Measurements from ENCODE around the gene ANXA8. TPM values are rescaled to one million over a fixed set of nuclear protein-coding genes. Genes with fewer than 3 reads are reported as not detected.
"Not testable (repeated sequence)": the region's sequence is repeated elsewhere in the genome, so short reads cannot be mapped to it uniquely, and the experiment has no call there.

Gene ANXA8
- polyA plus RNA-seq (2013, experiment 1 of 2) = not detected
- polyA plus RNA-seq (2013, experiment 2 of 2) = 0.01 TPM

- H2BK15ac ChIP-seq (ENCODE audit: low read length); H3K14ac ChIP-seq (ENCODE audit: low read length); H3K9me3 ChIP-seq (replicated peaks in 1 of 2; ENCODE audit: control insufficient read depth in 2 of 2, insufficient read depth in 1 of 2, low read depth in 1 of 2, low read length in 2 of 2); H3K27me3 ChIP-seq (ENCODE audit: control insufficient read depth in 3 of 3, insufficient read depth in 3 of 3, low read depth in 1 of 3, low read length in 3 of 3); H2BK12ac ChIP-seq (ENCODE audit: low read length); H3K36me3 ChIP-seq (replicated peaks in 1 of 2; ENCODE audit: control insufficient read depth in 2 of 2, insufficient read depth in 2 of 2, low read length in 2 of 2); H4K91ac ChIP-seq (ENCODE audit: low read depth, low read length, poor library complexity); H3K23ac ChIP-seq (ENCODE audit: low read depth, low read length, poor library complexity); H3K9ac ChIP-seq (ENCODE audit: low read depth, low read length, poor library complexity); H3K4me3 ChIP-seq (ENCODE audit: low read length in 2 of 2); H3K4me1 ChIP-seq (ENCODE audit: control insufficient read depth in 2 of 2, insufficient read depth in 1 of 2, low read depth in 1 of 2, low read length in 2 of 2); H2BK120ac ChIP-seq (ENCODE audit: low read depth, low read length); H4K8ac ChIP-seq (ENCODE audit: low read depth, low read length); H3K27ac ChIP-seq (replicated peaks; ENCODE audit: low read length); H2AFZ ChIP-seq (ENCODE audit: low read length); H2BK5ac ChIP-seq (ENCODE audit: low read length); DNase-seq (ENCODE audit: low spot score); H3K4me2 ChIP-seq (ENCODE audit: insufficient read depth, low read length, poor library complexity, severe bottlenecking); H3K18ac ChIP-seq (ENCODE audit: low read length); H3K79me1 ChIP-seq (ENCODE audit: low read depth, low read length); H3K4ac ChIP-seq (ENCODE audit: low read length); H2AK5ac ChIP-seq (ENCODE audit: low read depth, low read length): not testable (repeated sequence)
- no CpG with 5 or more reads among the region's 11 CpGs for WGBS, 2 donors (ENCODE audit: extremely low coverage in 2 of 2, insufficient read length in 2 of 2, insufficient replicate concordance in 1 of 2)
These were observed at the start of gene ANXA8 for GRCh38 chr10:47483923-47484322. TSS of gene ANXA8 (minus strand) at chr10:47484115. CDS start at chr10:47483933, 182 bp downstream.

GRCh38 chr10:47523475-47523874 lies 39.6 kb upstream of the ANXA8 start, which contains the start of gene AGAP9:
TSS of gene AGAP9 (minus strand) at chr10:47523638. CDS start at chr10:47523526, 112 bp downstream.
- WGBS, 2 donors (ENCODE audit: extremely low coverage in 2 of 2, insufficient read length in 2 of 2, insufficient replicate concordance in 1 of 2) = no CpG with 5 or more reads among the region's 20 CpGs
- not testable (repeated sequence) for H2BK15ac ChIP-seq (ENCODE audit: low read length); H4K8ac ChIP-seq (ENCODE audit: low read depth, low read length); H2AFZ ChIP-seq (ENCODE audit: low read length); H3K4me3 ChIP-seq (ENCODE audit: low read length in 2 of 2); H3K14ac ChIP-seq (ENCODE audit: low read length); H4K91ac ChIP-seq (ENCODE audit: low read depth, low read length, poor library complexity); H3K27me3 ChIP-seq (ENCODE audit: control insufficient read depth in 3 of 3, insufficient read depth in 3 of 3, low read depth in 1 of 3, low read length in 3 of 3); H3K9ac ChIP-seq (ENCODE audit: low read depth, low read length, poor library complexity); H2AK5ac ChIP-seq (ENCODE audit: low read depth, low read length); H3K4me1 ChIP-seq (ENCODE audit: control insufficient read depth in 2 of 2, insufficient read depth in 1 of 2, low read depth in 1 of 2, low read length in 2 of 2); H3K27ac ChIP-seq (replicated peaks; ENCODE audit: low read length); H2BK5ac ChIP-seq (ENCODE audit: low read length); H3K36me3 ChIP-seq (replicated peaks in 1 of 2; ENCODE audit: control insufficient read depth in 2 of 2, insufficient read depth in 2 of 2, low read length in 2 of 2); DNase-seq (ENCODE audit: low spot score); H3K4me2 ChIP-seq (ENCODE audit: insufficient read depth, low read length, poor library complexity, severe bottlenecking); H3K79me1 ChIP-seq (ENCODE audit: low read depth, low read length); H2BK12ac ChIP-seq (ENCODE audit: low read length); H2BK120ac ChIP-seq (ENCODE audit: low read depth, low read length); H3K23ac ChIP-seq (ENCODE audit: low read depth, low read length, poor library complexity); H3K18ac ChIP-seq (ENCODE audit: low read length); H3K4ac ChIP-seq (ENCODE audit: low read length); H3K9me3 ChIP-seq (replicated peaks in 1 of 2; ENCODE audit: control insufficient read depth in 2 of 2, insufficient read depth in 1 of 2, low read depth in 1 of 2, low read length in 2 of 2)

GRCh38 chr10:47502313-47502712 lies 18.4 kb upstream of the ANXA8 start:
- H2BK5ac ChIP-seq (ENCODE audit: low read length); H3K4ac ChIP-seq (ENCODE audit: low read length); H3K4me1 ChIP-seq (ENCODE audit: control insufficient read depth in 2 of 2, insufficient read depth in 1 of 2, low read depth in 1 of 2, low read length in 2 of 2); H2BK120ac ChIP-seq (ENCODE audit: low read depth, low read length); H3K14ac ChIP-seq (ENCODE audit: low read length); DNase-seq (ENCODE audit: low spot score); H3K23ac ChIP-seq (ENCODE audit: low read depth, low read length, poor library complexity); H3K27me3 ChIP-seq (ENCODE audit: control insufficient read depth in 3 of 3, insufficient read depth in 3 of 3, low read depth in 1 of 3, low read length in 3 of 3); H2BK15ac ChIP-seq (ENCODE audit: low read length); H3K4me3 ChIP-seq (ENCODE audit: low read length in 2 of 2); H3K9me3 ChIP-seq (replicated peaks in 1 of 2; ENCODE audit: control insufficient read depth in 2 of 2, insufficient read depth in 1 of 2, low read depth in 1 of 2, low read length in 2 of 2); H4K91ac ChIP-seq (ENCODE audit: low read depth, low read length, poor library complexity); H2BK12ac ChIP-seq (ENCODE audit: low read length); H2AK5ac ChIP-seq (ENCODE audit: low read depth, low read length); H4K8ac ChIP-seq (ENCODE audit: low read depth, low read length); H3K79me1 ChIP-seq (ENCODE audit: low read depth, low read length); H3K27ac ChIP-seq (replicated peaks; ENCODE audit: low read length); H3K36me3 ChIP-seq (replicated peaks in 1 of 2; ENCODE audit: control insufficient read depth in 2 of 2, insufficient read depth in 2 of 2, low read length in 2 of 2); H2AFZ ChIP-seq (ENCODE audit: low read length); H3K18ac ChIP-seq (ENCODE audit: low read length); H3K4me2 ChIP-seq (ENCODE audit: insufficient read depth, low read length, poor library complexity, severe bottlenecking); H3K9ac ChIP-seq (ENCODE audit: low read depth, low read length, poor library complexity): not testable (repeated sequence)
- WGBS, 2 donors (ENCODE audit: extremely low coverage in 2 of 2, insufficient read length in 2 of 2, insufficient replicate concordance in 1 of 2) = no CpG with 5 or more reads among the region's 9 CpGs

- not testable (repeated sequence) for H3K4ac ChIP-seq (ENCODE audit: low read length); H3K18ac ChIP-seq (ENCODE audit: low read length); H3K9ac ChIP-seq (ENCODE audit: low read depth, low read length, poor library complexity); H3K27me3 ChIP-seq (ENCODE audit: control insufficient read depth in 3 of 3, insufficient read depth in 3 of 3, low read depth in 1 of 3, low read length in 3 of 3); H3K9me3 ChIP-seq (replicated peaks in 1 of 2; ENCODE audit: control insufficient read depth in 2 of 2, insufficient read depth in 1 of 2, low read depth in 1 of 2, low read length in 2 of 2); H2BK120ac ChIP-seq (ENCODE audit: low read depth, low read length); H3K36me3 ChIP-seq (replicated peaks in 1 of 2; ENCODE audit: control insufficient read depth in 2 of 2, insufficient read depth in 2 of 2, low read length in 2 of 2); H3K79me1 ChIP-seq (ENCODE audit: low read depth, low read length); H2AFZ ChIP-seq (ENCODE audit: low read length); H3K4me2 ChIP-seq (ENCODE audit: insufficient read depth, low read length, poor library complexity, severe bottlenecking); DNase-seq (ENCODE audit: low spot score); H3K4me3 ChIP-seq (ENCODE audit: low read length in 2 of 2); H3K27ac ChIP-seq (replicated peaks; ENCODE audit: low read length); H3K14ac ChIP-seq (ENCODE audit: low read length); H4K91ac ChIP-seq (ENCODE audit: low read depth, low read length, poor library complexity); H2BK15ac ChIP-seq (ENCODE audit: low read length); H2BK12ac ChIP-seq (ENCODE audit: low read length); H4K8ac ChIP-seq (ENCODE audit: low read depth, low read length); H2BK5ac ChIP-seq (ENCODE audit: low read length); H3K4me1 ChIP-seq (ENCODE audit: control insufficient read depth in 2 of 2, insufficient read depth in 1 of 2, low read depth in 1 of 2, low read length in 2 of 2); H2AK5ac ChIP-seq (ENCODE audit: low read depth, low read length); H3K23ac ChIP-seq (ENCODE audit: low read depth, low read length, poor library complexity)
- WGBS, 2 donors (ENCODE audit: extremely low coverage in 2 of 2, insufficient read length in 2 of 2, insufficient replicate concordance in 1 of 2) = no CpG with 5 or more reads among the region's 6 CpGs
These were observed 10.3 kb upstream of the ANXA8 start for GRCh38 chr10:47494226-47494625.
